Activated CD4-positive, alpha-beta T cell treated with anti-CD3 and anti-CD28 coated beads, Interleukin-2, amount 10 ng/mL, durations not matched to agents 7 days and 5 days (primary cell): ENCODE data around the gene ARPP19. TPM values are rescaled to one million over a fixed set of nuclear protein-coding genes. Genes with fewer than 3 reads are reported as not detected.
"Not testable (repeated sequence)": the region's sequence is repeated elsewhere in the genome, so short reads cannot be mapped to it uniquely, and the experiment has no call there.

Source experiments
- CTCF ChIA-PET: fragments of 350-600 bp; sonication (Branson Sonifier 250); formaldehyde crosslinking; loops from one replicate; lab custom pipeline; 2021; ENCODE audit warnings: antibody characterized with exemption; lab: Charles Lee
- POLR2A ChIA-PET: fragments of 350-600 bp; sonication (Branson Sonifier 250); formaldehyde crosslinking; loops from one replicate; lab custom pipeline; 2021; ENCODE audit warnings: antibody characterized with exemption; lab: Charles Lee
- DNase-seq: peaks from one replicate; pipeline ENCODE4 v3.0.0-alpha.2; 2020
- H3K27ac Mint-ChIP-seq: one replicate; pipeline ENCODE4 v1.8.0; 2021; ENCODE audit warnings: mild to moderate bottlenecking, moderate library complexity, mixed read lengths
- H3K27me3 Mint-ChIP-seq: one replicate; pipeline ENCODE4 v1.8.0; 2021; ENCODE audit warnings: mixed read lengths
- H3K36me3 Mint-ChIP-seq: one replicate; pipeline ENCODE4 v1.8.0; 2021; ENCODE audit warnings: low read depth, mixed read lengths
- H3K4me1 Mint-ChIP-seq: one replicate; pipeline ENCODE4 v1.8.0; 2021; ENCODE audit warnings: mixed read lengths
- H3K4me3 Mint-ChIP-seq: one replicate; pipeline ENCODE4 v1.8.0; 2021; ENCODE audit warnings: mild to moderate bottlenecking, moderate library complexity, mixed read lengths
- H3K9me3 Mint-ChIP-seq: one replicate; pipeline ENCODE4 v1.8.0; 2021; ENCODE audit warnings: mixed read lengths
- total RNA-seq, 2 experiments: library from RNA; stranded (reverse); gene quantifications; one replicate each; pipeline ENCODE4 v1.2.3, GENCODE V29; 2021

ARPP19 gene
- total RNA-seq, 2 experiments from 2014 or later: 178 to 193 TPM

GRCh38 chr15:52523192-52523591 is 45.6 kb downstream of the ARPP19 start:
- no peak overlapping the region for H3K4me3 Mint-ChIP-seq
- peaks cover 22% of the 10 kb centered on the region for H3K4me1 Mint-ChIP-seq
- no peaks in the 10 kb centered on the region for H3K27me3 Mint-ChIP-seq
- DNase-seq: no peak
- H3K9me3 Mint-ChIP-seq: no peaks in the 10 kb centered on the region
- no peak overlapping the region for H3K27ac Mint-ChIP-seq
- ChIA-PET CTCF (interaction anchor here (0.6 to 1.1 kb wide), 2 partner anchors 23 to 159 kb away, joined by 3 to 4 read pairs; no protein-coding TSS in a partner anchor), POLR2A (interaction anchor here (1.2 kb wide), 1 partner anchor 13 kb away, joined by 3 read pairs; no protein-coding TSS in a partner anchor)
- peaks cover 2% of the 10 kb centered on the region for H3K36me3 Mint-ChIP-seq

GRCh38 chr15:52521682-52522081 is 47.1 kb downstream of the ARPP19 start:
- ChIA-PET POLR2A (no interaction called here), CTCF (no interaction called here)
- H3K27ac Mint-ChIP-seq: no peak overlapping the region

GRCh38 chr15:52520421-52520820 is 48.4 kb downstream of the ARPP19 start:
- Mint-ChIP-seq H3K27ac (no peak overlapping the region), H3K4me1 (peaks cover 7% of the 10 kb centered on the region), H3K36me3 (no peaks in the 10 kb centered on the region), H3K27me3 (no peaks in the 10 kb centered on the region), H3K4me3 (no peak overlapping the region), H3K9me3 (no peaks in the 10 kb centered on the region)
- DNase-seq: no peak
- ChIA-PET POLR2A (no interaction called here), CTCF (interaction anchor here (0.7 to 1.2 kb wide), 2 partner anchors 216 to 312 kb away, joined by 3 to 4 read pairs; no protein-coding TSS in a partner anchor)

More at GRCh38 chr15:52521682-52522081, 47.1 kb downstream of the ARPP19 start:
- DNase-seq: no peak
- Mint-ChIP-seq H3K27me3 (no peaks in the 10 kb centered on the region), H3K36me3 (no peaks in the 10 kb centered on the region), H3K4me1 (peaks cover 8% of the 10 kb centered on the region), H3K4me3 (no peak overlapping the region), H3K9me3 (no peaks in the 10 kb centered on the region)

- Mint-ChIP-seq H3K36me3 (no peaks in the 10 kb centered on the region), H3K4me1 (peaks cover 7% of the 10 kb centered on the region), H3K27ac (no peak overlapping the region), H3K4me3 (no peak overlapping the region), H3K27me3 (no peaks in the 10 kb centered on the region), H3K9me3 (no peaks in the 10 kb centered on the region)
- DNase-seq: no peak
- CTCF ChIA-PET: interaction anchor here (0.7 to 1.3 kb wide), 3 partner anchors 10 to 511 kb away, joined by 3 to 5 read pairs (median 3); partner anchors contain the start of gene MYO5A
- POLR2A ChIA-PET: interaction anchor here (0.6 to 0.7 kb wide), 2 partner anchors 21 to 130 kb away, joined by 3 to 5 read pairs; no protein-coding TSS in a partner anchor
Measured at GRCh38 chr15:52518487-52519371, 50.1 kb downstream of the ARPP19 start.

GRCh38 chr15:52517014-52517413 is 51.8 kb downstream of the ARPP19 start:
- Mint-ChIP-seq H3K4me1 (peaks cover 7% of the 10 kb centered on the region), H3K4me3 (no peak overlapping the region), H3K27ac (no peak overlapping the region), H3K9me3 (no peaks in the 10 kb centered on the region), H3K27me3 (no peaks in the 10 kb centered on the region), H3K36me3 (no peaks in the 10 kb centered on the region)
- POLR2A ChIA-PET: no interaction called here
- no peak for DNase-seq
- CTCF ChIA-PET: no interaction called here

GRCh38 chr15:52515343-52515742 is 53.5 kb downstream of the ARPP19 start:
- H3K36me3 Mint-ChIP-seq: no peaks in the 10 kb centered on the region
- H3K27ac Mint-ChIP-seq: no peak overlapping the region
- no peaks in the 10 kb centered on the region for H3K9me3 Mint-ChIP-seq
- ChIA-PET POLR2A (no interaction called here), CTCF (interaction anchor here (0.6 to 1.6 kb wide), 3 partner anchors 12 to 117 kb away, joined by 3 to 4 read pairs (median 3); no protein-coding TSS in a partner anchor)
- no peaks in the 10 kb centered on the region for H3K27me3 Mint-ChIP-seq
- H3K4me1 Mint-ChIP-seq: peaks cover 7% of the 10 kb centered on the region
- DNase-seq: no peak
- H3K4me3 Mint-ChIP-seq: no peak overlapping the region

- ChIA-PET POLR2A (interaction anchor here (0.6 kb wide), 1 partner anchor 11 kb away, joined by 8 read pairs; no protein-coding TSS in a partner anchor), CTCF (interaction anchor here (1.6 kb wide), 1 partner anchor 18 kb away, joined by 3 read pairs; no protein-coding TSS in a partner anchor)
- no peak for DNase-seq
- Mint-ChIP-seq H3K27ac (no peak overlapping the region), H3K27me3 (no peaks in the 10 kb centered on the region), H3K4me3 (no peak overlapping the region), H3K9me3 (no peaks in the 10 kb centered on the region), H3K4me1 (peaks cover 7% of the 10 kb centered on the region), H3K36me3 (no peaks in the 10 kb centered on the region)
Measured at GRCh38 chr15:52514482-52514881, 54.3 kb downstream of the ARPP19 start.

GRCh38 chr15:52512869-52513268 is 56.0 kb downstream of the ARPP19 start:
- H3K27ac Mint-ChIP-seq, H3K9me3 Mint-ChIP-seq, H3K27me3 Mint-ChIP-seq, H3K36me3 Mint-ChIP-seq, H3K4me3 Mint-ChIP-seq, POLR2A ChIA-PET, H3K4me1 Mint-ChIP-seq, DNase-seq: not testable (repeated sequence)
- CTCF ChIA-PET: interaction anchor here (0.6 kb wide), 1 partner anchor 225 kb away, joined by 4 read pairs; no protein-coding TSS in a partner anchor

- POLR2A ChIA-PET: no interaction called here
- Mint-ChIP-seq H3K4me3 (no peak overlapping the region), H3K4me1 (no peaks in the 10 kb centered on the region), H3K36me3 (no peaks in the 10 kb centered on the region), H3K27me3 (no peaks in the 10 kb centered on the region), H3K27ac (no peak overlapping the region), H3K9me3 (no peaks in the 10 kb centered on the region)
- CTCF ChIA-PET: interaction anchor here (1.8 kb wide), 1 partner anchor 49 kb away, joined by 5 read pairs; no protein-coding TSS in a partner anchor
- DNase-seq: no peak
Measured at GRCh38 chr15:52511084-52511483, 57.7 kb downstream of the ARPP19 start.

- Mint-ChIP-seq H3K4me1 (peaks cover 5% of the 10 kb centered on the region), H3K36me3 (no peaks in the 10 kb centered on the region), H3K27me3 (no peaks in the 10 kb centered on the region), H3K27ac (no peak overlapping the region), H3K9me3 (no peaks in the 10 kb centered on the region), H3K4me3 (no peak overlapping the region)
- no peak for DNase-seq
- ChIA-PET CTCF (interaction anchor here (0.8 to 1.8 kb wide), 2 partner anchors 29 to 51 kb away, joined by 3 to 5 read pairs; no protein-coding TSS in a partner anchor), POLR2A (interaction anchor here (0.8 kb wide), 1 partner anchor 14 kb away, joined by 3 read pairs; no protein-coding TSS in a partner anchor)
Measured at GRCh38 chr15:52509500-52510245, 59.2 kb downstream of the ARPP19 start.

GRCh38 chr15:52506549-52506948 is 62.3 kb downstream of the ARPP19 start:
- peaks cover 20% of the 10 kb centered on the region for H3K4me1 Mint-ChIP-seq
- ChIA-PET CTCF (interaction anchor here (3.0 kb wide), 1 partner anchor 10 kb away, joined by 11 read pairs; no protein-coding TSS in a partner anchor), POLR2A (no interaction called here)
- H3K36me3 Mint-ChIP-seq: peaks cover 3% of the 10 kb centered on the region
- no peak overlapping the region for H3K27ac Mint-ChIP-seq
- no peak overlapping the region for H3K4me3 Mint-ChIP-seq
- no peak for DNase-seq
- H3K9me3 Mint-ChIP-seq: no peaks in the 10 kb centered on the region
- no peaks in the 10 kb centered on the region for H3K27me3 Mint-ChIP-seq

- CTCF ChIA-PET: interaction anchor here (0.6 to 1.7 kb wide), 3 partner anchors 18 to 1100 kb away, joined by 3 to 4 read pairs (median 3); no protein-coding TSS in a partner anchor
Measured at GRCh38 chr15:52505151-52505550, 63.7 kb downstream of the ARPP19 start.

More at GRCh38 chr15:52505151-52505550, 63.7 kb downstream of the ARPP19 start:
- Mint-ChIP-seq H3K4me1 (peaks cover 20% of the 10 kb centered on the region), H3K4me3 (no peak overlapping the region), H3K27ac (no peak overlapping the region), H3K27me3 (no peaks in the 10 kb centered on the region), H3K9me3 (no peaks in the 10 kb centered on the region), H3K36me3 (peaks cover 4% of the 10 kb centered on the region)
- POLR2A ChIA-PET: no interaction called here
- DNase-seq: no peak
